Skin of body (tissue), 2 donors: ENCODE results near the gene SNRNP25. TPM values are rescaled to one million over a fixed set of nuclear protein-coding genes. Genes with fewer than 3 reads are reported as not detected.
"Not testable (repeated sequence)": the region's sequence is repeated elsewhere in the genome, so short reads cannot be mapped to it uniquely, and the experiment has no call there.

Source experiments
- DNase-seq: peaks from one replicate; lab custom pipeline; 2025; lab: John Stamatoyannopoulos, UW
- total RNA-seq: library from RNA; depleted of rRNA; stranded (reverse); fragments of >200 nt; gene quantifications from one replicate; pipeline ENCODE4 v1.2.3, GENCODE V29; 2014

The SNRNP25 gene
- total RNA-seq, 1 donor from 2014 or later, result 13.0 TPM

DNA sequence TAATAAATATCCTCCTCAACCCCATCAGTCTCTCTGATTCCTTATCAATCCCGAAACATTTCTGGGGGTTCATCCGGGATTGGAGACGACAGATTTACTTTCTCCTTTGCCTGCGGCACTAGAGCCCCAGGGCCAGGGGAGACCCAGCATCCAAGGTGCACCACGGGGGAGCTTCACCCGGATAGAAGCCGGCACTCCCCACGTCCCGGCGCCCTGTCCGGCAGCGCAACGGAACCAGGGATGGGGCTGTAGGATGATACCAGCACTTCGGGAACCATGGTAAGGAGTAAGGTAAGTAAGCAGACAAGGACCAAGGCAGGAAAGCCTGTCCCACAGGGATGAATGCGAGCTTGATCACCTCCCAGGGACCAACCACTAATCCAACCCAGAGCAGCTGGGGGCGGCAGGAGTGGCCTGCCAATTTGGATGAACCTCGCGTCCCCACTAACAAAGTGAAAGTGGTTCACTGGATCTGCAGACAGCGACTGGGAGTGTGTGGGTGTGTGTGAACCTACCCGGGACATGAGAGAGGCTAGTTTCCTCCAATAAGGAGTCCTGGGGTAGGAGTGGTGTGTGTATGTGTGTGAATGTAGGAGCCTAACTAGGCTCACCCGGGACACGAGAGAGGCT lies 12.1 kb upstream of the SNRNP25 start:
- DNase-seq, result no peak

DNA sequence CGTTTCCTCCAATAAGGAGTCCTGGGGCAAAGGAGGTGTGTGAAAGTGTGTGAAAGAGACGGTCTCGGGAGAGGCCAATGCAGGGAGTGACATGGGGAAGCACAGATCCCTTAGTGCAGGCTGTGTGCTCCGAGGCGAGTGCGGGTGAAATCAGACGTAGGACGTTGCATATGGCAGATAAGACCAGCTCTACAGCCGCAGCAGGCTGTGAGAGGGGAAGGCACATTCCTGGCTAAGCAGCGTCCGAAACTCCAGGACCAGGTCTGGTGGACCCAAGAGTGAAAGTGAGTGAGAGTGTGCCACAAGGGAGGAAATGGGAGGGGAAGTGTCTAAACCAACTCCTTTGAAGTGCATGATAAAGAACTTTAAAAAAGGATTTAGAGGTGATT lies 11.6 kb upstream of the SNRNP25 start:
- DNase-seq, result no peak

DNA sequence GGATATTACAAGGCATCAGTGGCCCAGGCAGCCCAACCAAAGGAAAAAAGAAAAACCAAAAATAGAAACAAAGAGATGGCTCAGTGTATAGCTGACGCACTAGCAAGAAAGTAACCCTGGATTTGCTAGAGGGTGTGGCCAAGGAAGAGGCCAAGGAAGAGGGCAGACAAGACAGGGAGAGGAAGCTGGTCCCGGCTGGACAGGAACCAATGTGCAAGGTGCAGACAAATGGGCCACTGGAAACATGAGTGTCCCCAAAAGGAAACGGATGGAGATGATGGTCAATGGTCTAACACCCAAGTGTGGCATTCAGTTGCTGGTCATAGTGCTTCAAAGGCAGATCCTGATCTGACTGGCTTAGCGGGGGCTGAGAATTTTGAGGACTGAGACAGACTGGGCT lies 10.9 kb upstream of the SNRNP25 start:
- no peak for DNase-seq

DNA sequence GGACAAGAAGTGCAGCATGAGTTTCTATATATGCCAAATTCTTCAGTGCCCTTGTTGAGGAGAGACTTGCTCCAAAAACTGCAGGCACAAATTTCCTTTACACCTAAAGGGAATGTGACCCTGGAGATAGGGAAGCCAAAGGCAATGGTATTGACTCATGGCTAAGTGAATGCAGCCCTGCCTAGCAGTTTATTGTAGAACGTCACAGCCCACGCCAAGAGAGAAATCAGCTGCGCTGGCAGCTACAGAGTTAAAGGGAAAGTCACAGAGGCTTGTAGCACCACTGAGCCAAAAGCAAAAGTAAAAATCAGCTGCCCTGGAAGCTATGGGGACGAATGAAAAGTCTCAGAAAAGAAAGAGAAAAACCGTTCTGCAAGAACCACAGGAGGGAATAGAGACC lies 10.3 kb upstream of the SNRNP25 start:
- no peak for DNase-seq

DNA sequence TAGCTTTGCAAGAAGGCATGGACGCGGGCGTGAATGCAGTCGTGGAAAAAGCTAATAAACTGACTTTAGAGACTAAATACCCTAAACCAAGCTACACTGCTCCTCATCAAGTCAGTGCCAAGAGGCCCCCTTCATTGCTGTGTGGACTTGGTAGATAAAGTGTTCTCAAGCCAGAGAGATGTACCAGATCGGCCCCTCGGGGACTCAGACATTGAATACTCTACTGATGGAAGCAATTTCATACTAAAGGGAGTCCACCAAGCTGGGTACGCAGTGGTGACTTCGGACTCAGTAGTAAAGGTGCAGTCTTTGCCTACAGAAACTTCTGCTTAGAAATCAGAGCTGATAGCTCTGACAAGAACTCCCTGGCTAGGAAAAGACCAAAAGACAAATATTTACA lies 9.0 kb upstream of the SNRNP25 start:
- no peak for DNase-seq

DNA sequence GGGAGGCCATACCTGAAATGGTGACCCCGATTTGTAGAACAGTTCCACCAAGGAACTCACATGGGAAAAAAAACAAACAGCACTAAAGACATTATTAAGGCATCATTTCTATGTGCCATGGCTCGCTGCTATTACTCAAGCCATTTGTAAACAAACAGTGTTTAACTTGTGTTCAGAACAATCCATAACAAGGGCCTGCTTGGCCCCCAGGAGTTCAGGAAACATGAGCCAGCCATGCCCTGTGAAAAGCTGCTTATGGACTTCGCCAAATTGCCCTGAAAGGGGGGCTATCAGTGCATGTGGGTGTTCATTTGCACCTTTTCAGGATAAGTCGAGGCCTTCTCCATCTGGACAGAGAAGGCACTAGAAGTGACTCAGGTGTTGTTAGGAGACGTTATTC lies 8.2 kb upstream of the SNRNP25 start:
- no peak for DNase-seq

DNA sequence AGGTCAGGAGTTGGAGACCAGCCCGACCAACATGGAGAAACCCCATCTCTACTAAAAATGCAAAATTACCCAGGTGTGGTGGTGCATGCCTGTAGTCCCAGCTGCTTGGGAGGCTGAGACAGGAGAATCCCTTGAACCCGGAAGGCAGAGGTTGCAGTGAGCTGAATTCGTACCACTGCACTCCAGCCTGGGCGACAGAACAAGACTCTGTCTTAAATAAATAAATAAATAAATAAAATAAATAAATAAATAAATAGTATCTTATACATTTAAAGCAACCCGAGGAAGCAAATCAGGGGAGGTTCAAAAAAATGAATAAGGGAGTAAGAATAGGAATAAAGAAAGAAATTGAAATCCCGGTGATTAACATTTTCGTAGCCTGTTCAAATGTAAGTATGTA lies 7.1 kb upstream of the SNRNP25 start:
- not testable (repeated sequence) for DNase-seq

DNA sequence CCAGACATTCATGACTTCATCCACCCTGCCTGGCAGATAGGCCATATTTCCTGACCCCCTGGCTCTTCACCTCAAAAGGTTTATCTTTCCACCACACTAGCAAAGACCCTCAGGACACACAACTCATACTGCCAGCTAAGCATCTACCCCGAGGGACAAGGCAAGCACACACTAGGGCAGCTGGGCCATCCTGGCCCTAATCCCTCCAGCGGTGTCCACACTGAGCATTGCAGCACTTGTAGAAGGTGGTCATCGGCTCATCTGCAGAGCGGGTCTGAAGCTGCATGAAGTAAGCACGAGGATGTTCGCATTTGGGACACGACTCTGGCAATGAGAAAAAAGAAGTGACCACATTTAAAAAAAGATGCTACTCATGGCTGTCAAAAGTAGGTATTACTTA lies 6.4 kb upstream of the SNRNP25 start:
- no peak for DNase-seq

DNA sequence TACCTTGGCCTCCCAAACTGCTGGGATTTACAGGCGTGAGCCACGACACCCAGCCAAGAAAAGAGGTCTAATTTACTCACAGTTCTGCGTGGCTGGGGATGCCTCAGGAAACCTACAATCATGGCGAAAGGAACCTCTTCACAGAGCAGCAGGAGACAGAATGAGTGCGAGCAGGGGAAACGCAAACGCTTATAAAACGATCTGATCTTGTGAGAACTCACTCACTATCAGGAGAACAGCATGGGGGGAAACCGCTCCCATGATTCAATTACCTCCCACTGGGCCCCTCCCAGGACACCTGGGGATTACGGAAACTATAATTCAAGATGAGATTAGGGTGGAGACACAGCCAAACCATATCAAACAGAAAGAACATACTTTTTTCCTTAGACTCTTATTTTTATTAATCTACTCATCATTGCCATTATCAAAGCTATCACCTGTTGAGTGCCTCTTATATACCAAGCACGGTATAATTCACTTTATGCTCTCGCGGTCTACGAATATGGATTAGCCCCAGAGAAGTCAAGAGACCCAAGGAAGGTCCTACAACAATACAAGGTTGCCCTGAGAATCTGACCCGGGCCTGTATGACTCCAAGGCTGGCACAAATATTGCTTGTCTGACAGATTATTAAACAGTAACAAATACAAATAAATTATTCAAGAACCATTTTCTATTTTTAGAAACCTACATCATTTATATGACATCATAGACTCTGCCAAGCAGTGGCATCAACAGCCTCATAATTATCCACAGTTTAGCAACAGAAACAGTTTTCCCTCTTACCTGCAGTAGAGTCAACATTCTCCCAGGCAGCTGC lies 2.6 kb upstream of the SNRNP25 start:
- no peak for DNase-seq

DNA sequence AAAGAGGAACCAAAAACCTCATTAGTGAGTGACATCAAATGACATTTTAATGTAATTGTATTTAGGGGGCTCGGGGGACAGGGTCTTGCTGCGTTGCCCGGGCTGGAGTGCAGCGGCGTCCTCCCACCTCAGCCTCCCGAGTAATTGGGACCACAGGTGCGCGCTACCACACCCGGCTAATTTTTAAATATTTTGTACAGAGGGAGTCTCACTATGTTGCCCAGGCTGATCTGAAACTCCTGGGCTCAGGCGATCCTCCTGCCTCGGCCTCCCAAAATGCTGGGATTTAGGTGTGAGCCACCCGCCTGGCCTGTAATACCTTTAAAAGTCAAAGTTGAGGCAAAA lies 581 bp downstream of the SNRNP25 start:
- DNase-seq, result no peak

DNA sequence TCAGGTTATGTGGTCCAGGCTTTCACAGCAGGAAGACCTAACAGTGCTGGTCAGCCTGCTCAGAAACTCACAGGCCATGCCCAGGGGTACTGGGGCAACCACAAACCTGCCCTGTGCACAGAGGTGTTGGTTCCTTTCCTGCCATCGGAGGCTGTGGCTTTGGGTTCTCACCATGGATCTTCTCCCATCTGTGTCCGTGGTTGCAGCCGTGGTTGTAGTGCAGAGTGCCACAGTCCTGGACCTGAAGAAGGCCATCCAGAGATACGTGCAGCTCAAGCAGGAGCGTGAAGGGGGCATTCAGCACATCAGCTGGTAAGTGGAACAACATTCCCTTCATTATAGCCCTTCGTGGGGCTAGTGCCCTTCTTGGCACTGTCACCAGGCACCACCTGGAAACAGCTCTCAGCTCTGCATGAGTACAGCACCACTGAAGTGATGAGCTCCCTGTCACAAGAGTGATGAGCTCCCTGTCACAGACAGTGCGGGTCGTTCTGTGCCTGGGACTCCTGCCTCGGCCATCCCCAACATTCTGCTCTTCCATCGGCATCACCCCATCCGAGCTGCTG lies 2.0 kb downstream of the SNRNP25 start:
- no peak for DNase-seq

DNA sequence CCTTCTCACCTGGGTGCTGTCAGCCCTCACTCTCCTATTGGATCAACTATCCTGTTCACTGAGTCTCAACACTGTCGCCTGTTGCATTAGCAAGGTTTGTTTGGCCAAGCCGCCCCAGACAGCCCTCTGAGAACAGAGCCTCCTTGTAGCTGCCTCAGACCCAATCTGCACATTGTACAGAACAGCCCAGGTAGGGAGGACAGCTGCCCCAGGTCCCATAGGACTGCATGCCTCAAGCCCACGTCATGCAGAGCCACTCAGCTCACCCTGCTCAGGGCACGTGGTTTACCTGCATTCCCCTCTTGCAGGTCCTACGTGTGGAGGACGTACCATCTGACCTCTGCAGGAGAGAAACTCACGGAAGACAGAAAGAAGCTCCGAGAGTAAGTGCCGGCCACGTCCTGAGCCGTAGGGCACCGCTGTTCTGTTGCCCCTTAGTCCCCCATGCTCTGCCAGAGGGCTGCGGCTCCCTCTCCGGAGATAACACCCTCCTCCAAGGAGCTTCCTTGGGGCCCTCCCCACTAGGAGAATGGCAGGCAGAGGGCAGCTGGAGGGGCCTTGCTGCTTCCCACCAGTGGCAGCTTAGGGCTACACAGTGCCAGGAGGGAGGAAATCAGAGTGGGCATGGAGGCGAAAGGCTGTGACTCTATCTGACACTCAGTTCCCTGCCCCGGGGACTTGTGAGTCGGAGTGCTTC lies 2.8 kb downstream of the SNRNP25 start:
- DNase-seq, result no peak

DNA sequence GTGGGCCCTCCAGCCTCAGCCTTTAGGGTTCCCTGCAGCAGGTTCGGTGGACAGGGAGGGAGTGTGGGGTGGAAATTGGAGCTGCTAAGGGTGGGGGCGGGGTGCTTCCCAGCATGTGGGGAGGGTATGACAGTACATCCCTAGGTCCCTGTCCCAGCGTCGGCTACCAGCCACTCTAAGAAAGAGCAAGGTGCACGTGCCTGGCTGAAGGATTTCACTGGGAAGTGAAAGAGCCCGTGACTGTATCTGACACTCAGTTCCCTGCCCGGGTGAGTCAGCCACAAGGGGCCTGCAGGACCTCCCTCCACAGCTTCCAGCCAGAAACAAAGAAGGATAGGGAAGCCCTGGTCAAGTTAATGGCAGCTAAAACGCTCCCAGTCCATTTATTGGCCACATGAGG lies 4.1 kb downstream of the SNRNP25 start:
- no peak for DNase-seq

DNA sequence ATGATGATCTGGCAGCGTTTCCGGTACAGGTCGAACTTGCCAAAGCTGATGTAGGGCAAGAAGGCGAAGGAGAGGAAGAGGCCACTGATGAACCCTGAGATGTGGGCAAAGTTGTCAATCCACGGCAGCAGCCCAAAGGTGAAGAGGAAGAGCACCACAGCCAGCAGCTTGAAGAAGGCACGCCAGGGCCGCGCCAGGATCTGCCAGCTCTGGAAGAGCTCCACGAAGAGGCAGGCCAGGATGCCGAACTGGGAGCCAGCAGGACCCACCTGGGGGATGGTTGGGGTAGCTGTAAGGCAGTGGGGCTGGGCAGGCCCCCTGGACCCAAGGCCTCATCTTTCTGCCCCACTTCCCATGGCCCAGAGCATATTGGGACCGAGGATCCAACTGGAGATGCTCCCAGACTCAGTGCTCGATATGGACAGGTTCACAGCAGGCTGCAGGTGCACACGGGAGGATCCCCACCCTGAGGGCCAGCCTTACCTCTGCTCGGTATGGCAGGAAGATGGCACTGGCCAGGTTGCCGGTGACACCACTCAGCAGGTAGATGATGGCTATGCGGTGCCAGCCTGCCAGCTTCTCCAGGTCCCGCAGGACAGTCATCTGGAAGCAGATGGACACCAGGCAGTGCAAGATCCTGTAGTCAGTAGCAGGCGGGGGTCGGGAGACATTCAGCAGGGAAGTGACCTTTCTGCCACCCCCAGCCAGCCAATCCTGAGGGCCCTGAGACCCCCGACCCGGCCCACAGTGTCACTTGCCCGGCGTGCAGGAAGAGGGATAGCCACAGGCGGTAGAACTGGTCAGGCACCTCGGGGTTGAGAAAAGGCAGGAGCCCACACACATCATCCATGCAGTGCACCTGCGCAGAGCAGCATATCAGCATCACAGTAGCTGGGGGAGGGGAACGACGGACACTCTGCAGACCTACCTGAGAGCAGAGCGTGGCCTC lies 5.1 kb downstream of the SNRNP25 start:
- DNase-seq, result no peak

DNA sequence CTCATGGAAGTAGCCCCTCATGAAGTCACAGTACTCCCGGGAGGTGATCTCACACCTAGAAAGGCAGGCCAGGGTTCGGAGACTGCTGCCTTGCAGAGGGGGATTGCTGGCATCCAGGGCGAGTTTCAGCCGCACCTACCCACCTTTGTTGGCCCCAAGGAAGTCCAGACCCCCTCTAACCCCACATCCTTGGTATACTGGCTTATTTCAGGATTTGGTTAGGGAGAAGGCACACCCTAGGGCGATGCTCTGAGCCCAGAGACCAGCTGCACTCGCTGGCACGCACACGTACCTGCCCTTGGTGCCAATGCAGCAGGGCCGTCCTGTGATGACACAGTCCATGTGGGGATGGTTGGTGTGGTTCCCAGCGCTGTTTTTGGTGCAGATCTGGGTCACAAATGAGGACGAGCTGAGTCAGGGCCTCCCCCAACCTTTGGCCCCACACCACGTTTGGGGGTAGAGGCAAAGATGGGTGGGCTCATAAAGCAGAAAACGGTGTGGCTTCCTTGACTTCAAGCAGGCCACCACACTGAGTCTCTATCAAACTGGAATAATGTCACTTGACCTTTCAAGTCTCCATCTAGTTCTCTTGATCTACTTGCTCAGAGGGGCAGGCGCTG lies 5.9 kb downstream of the SNRNP25 start:
- DNase-seq, result no peak

DNA sequence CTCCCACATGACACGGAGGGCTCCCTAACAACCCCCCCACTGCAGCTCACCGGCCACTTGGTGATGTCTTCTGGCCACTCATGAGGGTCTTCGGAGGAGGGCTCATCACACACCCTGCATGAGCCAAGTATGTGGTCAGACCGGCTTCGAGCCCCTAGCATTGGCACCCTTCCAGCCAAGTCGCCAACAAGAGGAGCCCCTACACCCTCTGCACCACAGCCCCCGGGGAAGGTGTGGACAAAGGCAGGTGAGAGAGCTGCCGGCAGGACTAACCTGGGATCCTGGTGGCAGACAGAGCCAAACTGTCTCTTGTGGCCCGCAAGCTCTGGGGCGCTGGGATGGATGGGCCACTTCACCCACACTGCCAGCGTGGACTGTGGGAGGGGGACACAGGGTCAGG lies 6.5 kb downstream of the SNRNP25 start:
- DNase-seq, result no peak

DNA sequence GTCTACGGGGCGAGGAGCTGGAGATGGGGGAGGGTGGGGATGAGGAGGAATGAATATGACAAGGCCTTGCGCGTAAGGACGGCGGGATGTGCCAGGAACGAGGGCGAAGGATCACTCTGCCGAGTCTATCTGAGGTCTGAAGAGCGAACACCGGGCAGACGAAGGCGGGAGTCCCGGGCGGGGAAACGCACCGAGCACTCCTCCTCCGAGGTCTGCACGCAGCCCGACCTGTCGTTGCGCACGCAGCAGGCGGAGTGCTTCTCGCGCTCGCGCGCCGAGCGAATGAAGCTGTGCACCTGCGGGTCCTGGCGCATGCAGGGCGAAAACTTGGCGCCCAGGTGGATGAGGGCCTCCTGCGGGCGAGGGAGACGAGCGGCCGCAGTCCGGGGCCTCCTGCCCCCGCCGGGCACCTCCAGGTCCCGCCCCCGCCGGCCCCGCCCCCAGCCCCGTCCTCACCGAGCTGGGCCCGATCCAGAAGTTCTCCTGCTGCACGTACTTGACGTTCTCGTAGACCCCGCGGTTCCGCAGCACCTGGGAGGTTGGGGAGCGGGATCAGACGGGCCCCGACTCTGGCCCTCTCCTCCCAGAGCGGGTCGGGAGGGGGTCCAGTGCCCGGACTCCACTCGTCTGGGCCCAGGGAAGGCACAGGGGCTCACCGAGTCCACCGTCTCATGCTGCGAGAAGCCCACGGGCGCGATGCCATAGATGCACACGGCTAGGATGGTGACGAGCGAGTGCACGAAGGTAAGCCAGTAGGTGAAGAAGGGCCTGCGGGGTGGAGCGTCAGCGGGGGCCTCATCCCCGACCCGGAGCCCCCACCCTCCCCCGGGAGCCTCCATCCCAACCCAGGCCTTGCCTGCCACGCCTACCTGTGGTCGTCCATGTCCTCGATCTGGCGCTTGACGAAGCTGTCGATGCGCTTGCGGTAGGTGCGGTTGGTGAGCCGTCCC lies 7.6 kb downstream of the SNRNP25 start:
- no peak for DNase-seq

DNA sequence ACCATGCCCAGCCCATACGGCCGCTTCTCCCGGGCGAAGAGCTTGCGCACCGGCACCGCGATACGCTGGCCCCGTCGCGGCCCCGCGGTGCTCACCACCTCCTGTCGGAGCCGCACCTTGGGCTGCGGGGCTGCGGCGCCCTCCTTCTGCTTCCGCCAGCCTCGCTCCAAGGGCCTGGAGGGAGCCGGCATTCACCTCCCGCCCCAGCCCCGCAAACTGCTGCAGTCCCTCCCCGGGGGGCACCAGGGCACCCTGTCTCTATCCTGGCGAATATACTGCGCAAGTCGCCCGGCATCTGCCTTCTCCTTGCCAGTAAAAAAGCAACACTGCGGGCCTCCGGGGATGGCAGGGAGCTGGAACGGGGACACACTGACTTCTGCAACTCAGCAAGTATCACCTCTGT lies 8.3 kb downstream of the SNRNP25 start:
- DNase-seq, result no peak

DNA sequence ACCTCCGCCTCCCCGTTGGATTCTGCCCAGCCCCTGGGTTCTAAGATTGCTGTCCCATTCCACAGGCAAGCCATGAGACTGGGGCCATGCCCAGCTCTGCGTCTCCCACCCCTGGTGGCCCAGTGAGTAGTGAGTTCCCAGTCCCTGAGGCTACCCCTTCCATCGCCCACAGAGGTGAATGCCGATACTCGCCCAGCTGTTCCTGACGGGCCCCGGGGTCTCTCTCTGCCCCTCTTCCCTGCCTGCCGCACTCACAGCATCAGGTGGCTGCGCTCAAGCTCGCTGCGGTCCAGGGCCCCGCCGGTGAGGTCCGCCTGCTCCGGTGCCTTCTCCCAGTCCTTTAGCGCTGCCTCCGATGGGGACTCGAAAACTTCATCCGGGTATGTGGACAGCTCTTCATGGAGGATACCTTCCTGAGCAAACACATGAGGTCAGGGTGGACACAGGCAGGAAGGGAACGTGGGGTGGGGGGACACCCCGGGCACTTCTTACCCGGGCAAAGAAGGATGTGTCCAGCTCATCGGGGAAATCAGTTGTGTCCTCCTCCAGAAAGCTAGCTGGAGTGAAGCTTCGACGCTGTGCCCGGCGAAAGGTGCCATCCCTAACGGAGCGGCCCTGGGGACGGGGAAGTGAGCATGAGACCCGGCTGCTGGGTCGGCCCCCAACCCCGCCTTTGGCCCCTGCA lies 8.8 kb downstream of the SNRNP25 start:
- DNase-seq, result no peak
